ENCODE results near the gene HEBP1.

HEBP1 gene

DNA sequence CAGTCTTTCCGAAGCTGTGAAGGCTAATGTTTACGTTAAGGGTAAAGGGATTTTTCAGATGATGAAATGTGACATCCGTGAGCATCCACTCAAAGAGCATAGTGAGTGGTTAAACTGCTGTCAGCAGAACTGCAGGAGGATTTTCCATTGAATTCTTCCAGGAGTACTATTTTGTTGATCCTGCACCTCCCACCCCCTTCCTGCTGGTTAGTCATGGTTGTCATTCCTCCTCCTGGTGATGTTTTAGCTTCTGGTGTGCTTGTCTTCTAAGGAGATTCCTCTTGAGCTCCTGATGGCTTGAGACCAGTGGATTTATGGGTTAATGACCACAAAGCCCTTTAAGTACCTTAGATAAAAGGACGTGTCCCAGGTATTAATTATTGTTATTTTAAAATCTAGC lies 45.7 kb downstream of the HEBP1 start:
- H3K4me3 ChIP-seq (ENCODE audit: low read length), result no peak overlapping the region
- no peak for DNase-seq (ENCODE audit: low read depth)
- TF ChIP-seq, protein P1, sequence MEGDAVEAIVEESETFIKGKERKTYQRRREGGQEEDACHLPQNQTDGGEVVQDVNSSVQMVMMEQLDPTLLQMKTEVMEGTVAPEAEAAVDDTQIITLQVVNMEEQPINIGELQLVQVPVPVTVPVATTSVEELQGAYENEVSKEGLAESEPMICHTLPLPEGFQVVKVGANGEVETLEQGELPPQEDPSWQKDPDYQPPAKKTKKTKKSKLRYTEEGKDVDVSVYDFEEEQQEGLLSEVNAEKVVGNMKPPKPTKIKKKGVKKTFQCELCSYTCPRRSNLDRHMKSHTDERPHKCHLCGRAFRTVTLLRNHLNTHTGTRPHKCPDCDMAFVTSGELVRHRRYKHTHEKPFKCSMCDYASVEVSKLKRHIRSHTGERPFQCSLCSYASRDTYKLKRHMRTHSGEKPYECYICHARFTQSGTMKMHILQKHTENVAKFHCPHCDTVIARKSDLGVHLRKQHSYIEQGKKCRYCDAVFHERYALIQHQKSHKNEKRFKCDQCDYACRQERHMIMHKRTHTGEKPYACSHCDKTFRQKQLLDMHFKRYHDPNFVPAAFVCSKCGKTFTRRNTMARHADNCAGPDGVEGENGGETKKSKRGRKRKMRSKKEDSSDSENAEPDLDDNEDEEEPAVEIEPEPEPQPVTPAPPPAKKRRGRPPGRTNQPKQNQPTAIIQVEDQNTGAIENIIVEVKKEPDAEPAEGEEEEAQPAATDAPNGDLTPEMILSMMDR (conservative IDR thresholded peaks at IDR 0.05; ENCODE audit: low read depth, low read length), result no peak

DNA sequence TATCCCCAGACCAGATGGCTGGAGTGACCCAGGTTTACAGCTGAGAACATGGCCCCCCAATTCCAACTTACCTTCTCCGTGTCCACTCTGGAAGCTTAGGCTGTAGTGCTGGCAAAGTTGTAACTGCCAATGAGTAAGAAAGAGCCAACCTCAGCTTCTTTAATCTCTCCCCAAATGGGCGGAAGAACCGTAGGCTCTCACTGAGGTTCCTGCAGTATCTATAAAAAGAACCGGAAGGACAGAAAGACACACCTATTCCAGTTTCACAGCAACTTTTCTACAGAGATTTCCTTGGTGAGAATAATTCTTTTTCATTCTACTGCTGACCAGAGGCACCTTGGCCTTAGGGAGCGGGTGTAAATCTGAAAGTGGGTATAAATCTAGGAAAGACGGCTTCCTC lies 48.0 kb downstream of the HEBP1 start, which contains the start of gene GPRC5D:
Gene GPRC5D, minus strand, starts transcription at position 135 of the 400 bp plus-strand sequence. CDS start 1,786 bp downstream, outside the sequence.
- no peak within 1 kb of the TSS for H3K4me3 ChIP-seq (ENCODE audit: low read length)
- TF ChIP-seq, protein P1 (conservative IDR thresholded peaks at IDR 0.05; ENCODE audit: low read depth, low read length), result no peak

DNA sequence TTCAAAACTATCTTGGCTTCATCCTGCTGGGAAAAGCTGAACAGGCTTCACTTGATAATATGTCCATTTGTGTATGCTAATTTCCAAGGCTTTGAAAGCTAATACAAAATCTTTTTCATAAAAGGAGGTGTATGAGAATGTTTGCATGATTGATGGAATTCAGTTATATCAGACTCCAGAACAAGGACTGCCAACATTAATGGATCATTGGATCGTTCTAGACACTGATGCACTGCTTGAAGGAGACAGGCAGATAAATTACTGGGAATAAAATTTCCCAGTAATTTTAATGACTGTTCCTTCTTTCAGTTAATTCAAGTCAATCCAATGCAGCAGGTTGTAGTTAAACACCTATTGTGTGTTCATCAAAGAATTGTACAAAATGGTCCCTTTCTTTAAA lies 48.6 kb downstream of the HEBP1 start:
- no peak for DNase-seq (ENCODE audit: low read depth)
- H3K4me3 ChIP-seq (ENCODE audit: low read length), result no peak overlapping the region
- TF ChIP-seq, protein P1 (conservative IDR thresholded peaks at IDR 0.05; ENCODE audit: low read depth, low read length), result no peak

More for the DNA sequence above, 48.0 kb downstream of the HEBP1 start, which contains the start of gene GPRC5D:
- DNase-seq (ENCODE audit: low read depth), result no peak

DNA sequence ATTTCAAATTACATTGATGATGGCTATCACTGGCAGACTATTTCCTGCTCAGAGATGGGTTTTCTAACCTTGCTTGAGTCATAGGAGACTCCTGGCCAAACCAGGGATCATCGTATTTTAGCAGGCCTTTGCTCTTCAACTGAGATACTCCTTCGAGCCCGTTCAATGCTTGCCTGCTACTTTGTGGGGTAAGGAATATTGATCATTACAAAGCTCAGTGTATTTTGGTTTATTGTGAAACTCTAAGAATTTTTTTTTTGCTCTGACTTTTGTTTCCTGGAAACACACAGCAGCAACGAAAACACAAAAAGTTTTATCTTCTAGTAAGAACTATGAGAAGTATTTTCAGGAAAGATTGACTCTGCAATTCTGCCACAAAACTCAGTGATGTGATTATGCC lies 52.2 kb downstream of the HEBP1 start:
- TF ChIP-seq, protein P1 (conservative IDR thresholded peaks at IDR 0.05; ENCODE audit: low read depth, low read length), result no peak
- H3K4me3 ChIP-seq (ENCODE audit: low read length), result no peak overlapping the region
- DNase-seq (ENCODE audit: low read depth), result no peak

DNA sequence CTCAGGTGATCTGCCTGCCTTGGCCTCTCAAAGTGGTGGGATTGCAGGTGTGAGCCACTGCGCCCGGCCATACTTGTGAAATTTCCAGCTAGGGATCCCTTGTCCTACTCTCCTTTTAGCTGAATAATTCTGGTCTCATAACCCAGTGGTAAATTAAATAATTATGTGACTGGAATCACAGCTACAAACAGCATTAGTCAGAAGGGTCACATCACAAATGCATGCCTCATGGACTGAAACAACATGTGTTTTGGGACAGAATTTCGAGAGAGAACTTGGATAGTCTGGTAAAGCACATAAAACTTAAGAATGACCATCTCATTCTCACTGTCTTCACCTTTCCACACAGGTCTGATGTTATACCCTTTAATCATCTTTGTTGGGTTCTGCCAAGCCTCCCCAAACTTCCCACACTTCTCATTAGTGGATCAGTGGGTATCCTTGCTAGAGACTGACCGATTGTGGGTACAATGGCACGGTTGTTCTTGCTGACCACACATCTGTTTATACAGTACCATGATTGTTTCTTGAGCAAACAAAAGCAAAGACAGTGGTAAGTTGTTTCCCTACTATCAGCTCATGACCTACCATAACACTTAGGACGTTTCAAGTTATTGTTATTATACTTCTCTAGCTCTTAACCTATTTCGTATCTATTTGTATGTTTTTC lies 53.2 kb downstream of the HEBP1 start:
- DNase-seq (ENCODE audit: low read depth), result no peak
- TF ChIP-seq, protein P1 (conservative IDR thresholded peaks at IDR 0.05; ENCODE audit: low read depth, low read length), result no peak

DNA sequence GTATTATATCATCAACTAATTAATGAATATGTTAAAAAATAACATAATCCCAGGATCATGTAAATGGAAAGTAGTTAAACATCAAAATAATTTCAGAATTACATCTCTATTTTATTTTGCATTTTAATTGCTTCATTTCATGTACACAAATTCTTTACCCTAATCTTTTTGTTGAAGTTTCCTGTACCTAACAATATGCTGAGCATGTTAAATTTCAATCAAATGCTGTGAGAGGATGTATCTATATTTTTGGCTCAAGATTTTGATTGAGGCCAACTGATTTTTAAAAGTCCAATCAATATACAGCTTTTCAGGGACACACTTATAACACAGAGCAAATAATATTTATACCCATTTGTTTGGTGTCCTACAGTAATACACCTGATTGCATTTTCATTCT lies 54.5 kb downstream of the HEBP1 start:
- DNase-seq (ENCODE audit: low read depth), result no peak
- TF ChIP-seq, protein P1 (conservative IDR thresholded peaks at IDR 0.05; ENCODE audit: low read depth, low read length), result no peak
- no peak overlapping the region for H3K4me3 ChIP-seq (ENCODE audit: low read length)

More for the DNA sequence above, 53.2 kb downstream of the HEBP1 start:
- no peak overlapping the region for H3K4me3 ChIP-seq (ENCODE audit: low read length)

DNA sequence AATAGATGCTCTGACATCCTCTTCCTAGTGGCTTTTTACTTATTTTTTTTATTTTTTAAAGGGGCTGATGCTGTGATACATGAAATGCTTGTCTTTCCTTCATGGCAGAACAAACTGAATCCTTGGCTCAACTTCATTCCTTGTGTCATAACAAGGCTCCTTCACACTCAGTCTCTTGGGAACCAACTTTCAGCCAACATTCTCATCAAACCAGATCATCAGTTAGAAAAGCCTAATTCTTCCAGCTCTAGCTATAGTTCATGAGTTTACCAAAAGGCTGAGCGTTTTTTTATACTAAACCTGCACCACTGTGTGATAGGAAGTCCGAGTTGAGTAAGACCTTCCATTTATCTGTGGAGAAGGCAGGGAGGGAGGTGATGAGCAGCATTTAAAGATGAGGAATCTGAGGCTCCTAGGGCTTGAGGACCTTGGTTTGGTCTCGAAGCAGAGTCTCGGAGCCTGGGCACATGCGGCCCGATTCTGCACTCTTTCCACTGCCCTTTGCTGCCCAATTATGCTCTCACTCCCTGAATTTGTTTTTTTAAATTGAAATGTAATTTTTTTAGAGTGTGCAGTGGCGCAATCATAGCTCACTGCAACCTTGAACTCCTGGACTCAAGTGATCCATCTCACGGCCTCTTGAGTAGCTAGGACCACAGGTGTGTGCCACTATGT lies 56.3 kb downstream of the HEBP1 start:
- TF ChIP-seq, protein P1 (conservative IDR thresholded peaks at IDR 0.05; ENCODE audit: low read depth, low read length), result no peak
- no peak overlapping the region for H3K4me3 ChIP-seq (ENCODE audit: low read length)
- DNase-seq (ENCODE audit: low read depth), result no peak

All from retinal pigment epithelial cell (primary cell).